ENCODE measurements around the gene HNRNPK. TPM values are rescaled to one million over a fixed set of nuclear protein-coding genes. Genes with fewer than 3 reads are reported as not detected.

Gene HNRNPK
- total and polyA plus RNA-seq, 2 of the 13 experiments (the other 11 are each of a cell fraction or from before 2014, with no cell fraction given): 321 to 712 TPM

- TF ChIP-seq AHDC1 (CRISPR knock-in tag; IDR thresholded peaks at IDR 0.05; ENCODE audit: borderline replicate concordance) (peak; percentile 25; the same call in 1 of the 2 replicates), IRF9 (CRISPR knock-in tag; IDR thresholded peaks at IDR 0.05; ENCODE audit: borderline replicate concordance) (peak; percentile 84; the same call in 1 of the 2 replicates), TMF1 (CRISPR knock-in tag; IDR thresholded peaks at IDR 0.05; ENCODE audit: low read depth) (peak; percentile 77; the same call in 1 of the 2 replicates), HOXA3 (CRISPR knock-in tag; IDR thresholded peaks at IDR 0.05) (peak; percentile 85), MAFG (CRISPR knock-in tag; IDR thresholded peaks at IDR 0.05) (no peak), ELF1 (CRISPR knock-in tag; IDR thresholded peaks at IDR 0.05) (peak; percentile 95), ZNF432 (CRISPR knock-in tag; IDR thresholded peaks at IDR 0.05; ENCODE audit: borderline replicate concordance) (no peak), CSRNP2 (CRISPR knock-in tag; conservative IDR thresholded peaks at IDR 0.05; ENCODE audit: low read depth) (peak; percentile 73; the same call in 1 of the 2 replicates), SOX6 (IDR thresholded peaks at IDR 0.05) (no peak), SOX6 (CRISPR knock-in tag; IDR thresholded peaks at IDR 0.05) (peak; percentile 60; the same call in 1 of the 2 replicates), ZSCAN25 (CRISPR knock-in tag; IDR thresholded peaks at IDR 0.05) (0 out of 2 replicates have a peak, but pooled peaks have one; percentile 7), PHF20 (CRISPR knock-in tag; IDR thresholded peaks at IDR 0.05) (peak; percentile 89), MYC (CRISPR knock-in tag; IDR thresholded peaks at IDR 0.05; ENCODE audit: borderline replicate concordance) (peak; percentile 87), ZNF749 (CRISPR knock-in tag; IDR thresholded peaks at IDR 0.05; ENCODE audit: borderline replicate concordance) (no peak; the same call in 1 of the 2 replicates), MBNL3 (CRISPR knock-in tag; conservative IDR thresholded peaks at IDR 0.05) (no peak), SRF (IDR thresholded peaks at IDR 0.05; ENCODE audit: low read depth, low read length) (peak; percentile 74; the same call in 1 of the 2 replicates), ZNF317 (CRISPR knock-in tag; IDR thresholded peaks at IDR 0.05) (peak; percentile 46), ZNF558 (CRISPR knock-in tag; IDR thresholded peaks at IDR 0.05; ENCODE audit: borderline replicate concordance) (peak; percentile 62; the same call in 1 of the 2 replicates), ZNF207 (IDR thresholded peaks at IDR 0.05; ENCODE audit: borderline replicate concordance) (no peak), KDM5B (CRISPR knock-in tag; IDR thresholded peaks at IDR 0.05; ENCODE audit: borderline replicate concordance) (peak; percentile 91)
Measured at GRCh38 chr9:83956436-83957247, 23.4 kb downstream of the HNRNPK start (continued).

Data from HepG2 (cell line).